ENCODE measurements around the gene UBAP1L.

UBAP1L gene

GRCh38 chr15:65066001-65066634 lies 48.9 kb downstream of the UBAP1L start:
- DNase-seq (ENCODE audit: low spot score), result no peak
- TF ChIP-seq CTCF (IDR thresholded peaks at IDR 0.05; ENCODE audit: extremely low read depth, missing control alignments), result no peak

DNA sequence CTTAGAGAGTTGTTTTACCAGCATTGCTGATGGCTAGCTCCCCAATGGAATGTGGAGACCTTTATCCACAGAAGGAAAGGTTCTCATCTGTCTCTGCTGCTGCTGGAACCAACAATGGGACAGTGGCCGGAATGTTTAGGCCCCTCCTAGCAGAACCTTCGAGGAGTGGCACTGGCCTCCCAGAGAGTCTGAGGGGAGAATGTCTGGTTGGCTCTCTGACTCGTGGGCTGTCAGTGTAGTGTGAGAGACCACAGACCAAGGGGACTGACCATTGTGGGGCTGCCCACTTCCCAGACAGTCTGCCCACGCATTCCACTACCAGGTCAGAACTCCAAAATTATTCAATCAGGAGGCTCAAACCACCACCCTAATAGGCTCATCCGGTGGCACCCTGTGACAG lies 52.3 kb downstream of the UBAP1L start:
- no peak for TF ChIP-seq CTCF (IDR thresholded peaks at IDR 0.05; ENCODE audit: extremely low read depth, missing control alignments)
- DNase-seq (ENCODE audit: low spot score), result no peak

DNA sequence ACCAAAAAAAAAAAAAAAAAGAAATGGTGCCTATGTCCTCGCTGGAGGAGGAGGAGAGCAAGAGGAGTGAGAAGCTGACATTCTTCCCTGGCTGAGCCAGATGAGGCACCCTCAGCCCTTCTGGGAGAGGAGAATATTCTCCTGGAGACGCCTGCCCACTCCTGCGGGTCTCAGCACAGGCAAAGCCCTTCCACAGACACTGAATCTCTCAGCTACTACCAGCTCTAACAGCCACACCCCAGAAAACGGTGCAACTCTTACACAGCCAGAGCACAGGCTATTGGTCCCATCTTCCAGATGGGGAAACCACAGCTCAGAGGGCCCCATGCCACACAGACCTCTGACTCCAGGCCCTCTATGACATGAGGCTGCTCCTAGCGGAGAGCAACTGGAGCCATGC lies 52.9 kb downstream of the UBAP1L start:
- no peak for DNase-seq (ENCODE audit: low spot score)
- no peak for TF ChIP-seq CTCF (IDR thresholded peaks at IDR 0.05; ENCODE audit: extremely low read depth, missing control alignments)

GRCh38 chr15:65060641-65061397 lies 54.2 kb downstream of the UBAP1L start:
- no peak for TF ChIP-seq CTCF (IDR thresholded peaks at IDR 0.05; ENCODE audit: extremely low read depth, missing control alignments)
- no peak for DNase-seq (ENCODE audit: low spot score)

- no peak for TF ChIP-seq CTCF (IDR thresholded peaks at IDR 0.05; ENCODE audit: extremely low read depth, missing control alignments)
- DNase-seq (ENCODE audit: low spot score), result no peak
Measured at GRCh38 chr15:65059931-65060596, 54.9 kb downstream of the UBAP1L start.

DNA sequence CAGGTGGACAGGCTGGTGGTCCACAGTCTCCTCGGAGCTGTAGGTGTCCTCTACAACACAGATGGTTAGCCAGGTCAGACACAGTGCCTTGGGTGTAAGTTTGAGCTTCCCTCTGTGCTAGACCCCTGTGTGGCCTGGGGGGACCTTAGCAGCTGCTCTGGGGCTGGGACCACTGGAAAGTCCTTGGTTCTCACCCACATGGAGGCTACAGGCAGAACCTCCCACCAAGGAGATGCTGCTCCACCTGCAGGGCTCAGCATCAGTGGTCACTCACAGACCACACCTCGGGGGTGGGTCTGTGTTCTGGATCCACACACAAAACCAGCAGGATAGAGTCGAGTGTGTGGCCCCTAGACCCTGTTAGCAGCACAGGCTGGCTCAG lies 55.6 kb downstream of the UBAP1L start:
- DNase-seq (ENCODE audit: low spot score), result no peak
- no peak for TF ChIP-seq CTCF (IDR thresholded peaks at IDR 0.05; ENCODE audit: extremely low read depth, missing control alignments)

All from GM20000 (cell line).